CD4-positive, alpha-beta T cell treated with Interleukin-17A for 4 hours (primary cell): ENCODE measurements around the gene UTP25.
"Not testable (repeated sequence)": the region's sequence is repeated elsewhere in the genome, so short reads cannot be mapped to it uniquely, and the experiment has no call there.

Experiments used
- DNase-seq: peaks from one replicate; pipeline ENCODE4 v3.0.0-alpha.2; 2020; ENCODE audit warnings: mixed read lengths

Gene UTP25

DNA sequence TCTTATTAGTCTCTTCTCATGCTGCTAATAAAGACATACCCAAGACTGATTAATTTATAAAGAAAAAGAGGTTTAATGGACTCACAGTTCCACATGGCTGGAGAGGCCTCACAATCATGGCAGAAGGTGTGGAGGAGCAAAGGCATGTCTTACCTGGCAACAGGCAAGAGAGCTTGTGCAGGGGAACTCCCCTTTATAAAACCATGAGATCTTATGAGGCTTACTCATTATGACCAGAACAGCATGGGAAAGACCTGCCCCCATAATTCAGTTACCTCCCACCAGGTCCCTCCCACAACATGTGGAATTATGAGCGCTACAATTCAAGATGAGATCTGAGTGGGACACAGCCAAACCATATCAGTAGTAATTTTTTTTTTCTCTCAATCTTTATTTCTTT lies 77.0 kb downstream of the UTP25 start:
- DNase-seq, result not testable (repeated sequence)
